GM18951 (cell line): ENCODE results near the gene PGM5.

Source experiments
- POLR2A ChIP-seq: IDR thresholded peaks from 4 replicates; pipeline ENCODE4 v1.6.1; 2011; ENCODE audit warnings: mild to moderate bottlenecking; ENCODE audit not compliant: insufficient read length, insufficient read depth; ENCODE audit errors: extremely low read depth
- in situ Hi-C: fragments of 300-500 bp; cut with MboI; formaldehyde crosslinking; loops from one replicate; pipeline ENCODE4 v1.12.0; 2022; ENCODE audit warnings: low sequenced_read_pairs, mixed read lengths, inconsistent platforms; ENCODE audit not compliant: unreplicated experiment

The PGM5 gene

GRCh38 chr9:68454579-68455334 lies 98.3 kb downstream of the PGM5 start:
- TF ChIP-seq POLR2A: no peak
- in situ Hi-C loops: no loop called here

GRCh38 chr9:68455451-68455850 lies 99.0 kb downstream of the PGM5 start:
- in situ Hi-C loops: no loop called here
- TF ChIP-seq POLR2A: no peak

GRCh38 chr9:68457803-68458202 lies 101.4 kb downstream of the PGM5 start:
- no peak for TF ChIP-seq POLR2A
- in situ Hi-C loops: no loop called here

- in situ Hi-C loops: no loop called here
- no peak for TF ChIP-seq POLR2A
Measured at GRCh38 chr9:68458918-68459317, 102.5 kb downstream of the PGM5 start.

- in situ Hi-C loops: no loop called here
- TF ChIP-seq POLR2A: no peak
Measured at GRCh38 chr9:68462105-68462775, 105.8 kb downstream of the PGM5 start.

GRCh38 chr9:68470067-68470466 lies 113.7 kb downstream of the PGM5 start:
- TF ChIP-seq POLR2A: no peak
- in situ Hi-C loops: no loop called here

- no peak for TF ChIP-seq POLR2A
- in situ Hi-C loops: no loop called here
Measured at GRCh38 chr9:68470634-68471033, 114.2 kb downstream of the PGM5 start.

GRCh38 chr9:68472119-68472518 lies 115.7 kb downstream of the PGM5 start:
- no peak for TF ChIP-seq POLR2A
- in situ Hi-C loops: no loop called here

- no peak for TF ChIP-seq POLR2A
- in situ Hi-C loops: no loop called here
Measured at GRCh38 chr9:68473790-68474189, 117.4 kb downstream of the PGM5 start.

- in situ Hi-C loops: no loop called here
Measured at GRCh38 chr9:68476422-68476821, 120.0 kb downstream of the PGM5 start.

GRCh38 chr9:68476847-68477246 lies 120.4 kb downstream of the PGM5 start:
- in situ Hi-C loops: no loop called here
- no peak for TF ChIP-seq POLR2A

More at GRCh38 chr9:68476422-68476821, 120.0 kb downstream of the PGM5 start:
- TF ChIP-seq POLR2A: no peak

- in situ Hi-C loops: no loop called here
- no peak for TF ChIP-seq POLR2A
Measured at GRCh38 chr9:68480807-68481206, 124.4 kb downstream of the PGM5 start.

GRCh38 chr9:68482548-68482947 lies 126.1 kb downstream of the PGM5 start:
- TF ChIP-seq POLR2A: no peak
- in situ Hi-C loops: no loop called here

GRCh38 chr9:68488126-68488525 lies 131.7 kb downstream of the PGM5 start:
- in situ Hi-C loops: no loop called here
- no peak for TF ChIP-seq POLR2A
